Mucosa of stomach (tissue), 1 donor: Measurements from ENCODE around the gene CREBBP.

ENCODE experiments used
- H3K27me3 ChIP-seq: one replicate; pipeline ENCODE4 v1.7.0; 2013; ENCODE audit warnings: mild to moderate bottlenecking, low read length; ENCODE audit not compliant: control insufficient read depth, insufficient read depth
- H3K36me3 ChIP-seq: one replicate; pipeline ENCODE4 v1.7.0; 2013; ENCODE audit warnings: low read length; ENCODE audit not compliant: control insufficient read depth, insufficient read depth
- H3K4me1 ChIP-seq: one replicate; pipeline ENCODE4 v1.7.0; 2013; ENCODE audit warnings: mild to moderate bottlenecking, low read length; ENCODE audit not compliant: control insufficient read depth, insufficient read depth
- H3K4me3 ChIP-seq: one replicate; pipeline ENCODE4 v1.7.0; 2013; ENCODE audit warnings: low read length
- H3K9ac ChIP-seq: one replicate; pipeline ENCODE4 v1.7.0; 2013; ENCODE audit warnings: mild to moderate bottlenecking, low read length, moderate library complexity
- H3K9me3 ChIP-seq: one replicate; pipeline ENCODE4 v1.7.0; 2013; ENCODE audit warnings: mild to moderate bottlenecking, low read length, moderate library complexity; ENCODE audit not compliant: control insufficient read depth
- donor health status: Pancreatic carcinoma.

Gene CREBBP

DNA sequence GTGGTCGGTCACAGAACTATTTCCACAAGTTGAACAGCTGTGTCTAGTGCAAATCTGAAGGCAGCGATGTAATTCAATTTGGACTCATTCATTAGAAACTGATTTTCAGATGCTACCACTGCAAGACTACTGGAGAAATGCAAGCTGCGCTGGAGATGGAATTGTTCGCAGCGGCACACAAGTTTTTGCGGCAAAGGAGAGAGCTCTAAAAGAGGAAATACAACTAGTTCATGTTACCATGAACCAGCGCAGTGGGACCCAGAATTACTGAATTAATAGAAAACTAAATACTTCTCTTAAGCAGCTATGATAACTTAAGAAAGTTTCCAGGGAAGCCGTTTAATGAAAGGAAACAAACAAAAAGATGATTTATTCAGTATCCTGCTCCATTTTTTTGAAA, 1.9 kb downstream of the CREBBP start:
- Histone ChIP-seq H3K4me1 (peaks cover 22% of the 10 kb centered on the region), H3K9ac (peak overlapping the region; percentile 70), H3K4me3 (peak overlapping the region; percentile 66), H3K36me3 (no peaks in the 10 kb centered on the region), H3K27me3 (no peaks in the 10 kb centered on the region), H3K9me3 (no peaks in the 10 kb centered on the region)

DNA sequence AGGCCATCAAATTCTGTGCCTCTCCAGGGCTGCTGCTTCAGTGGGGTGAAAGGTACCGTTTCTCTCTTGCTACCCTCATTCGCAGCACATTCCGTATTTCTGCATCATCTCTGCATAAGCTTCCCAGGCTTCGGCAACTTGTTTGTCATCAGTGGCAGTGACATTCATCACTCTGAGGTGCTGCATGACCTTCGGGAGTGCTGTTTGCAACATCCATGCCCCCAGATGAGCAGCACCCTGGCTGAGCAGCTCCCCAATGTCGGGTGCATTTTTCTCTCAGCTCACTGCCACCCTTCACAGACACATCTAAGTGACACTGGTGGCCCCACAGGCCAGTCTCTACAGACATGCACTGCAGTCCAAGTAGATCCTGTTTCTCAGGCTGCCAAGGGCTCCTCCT, 3.8 kb downstream of the CREBBP start:
- Histone ChIP-seq H3K9me3 (no peaks in the 10 kb centered on the region), H3K4me3 (no peak overlapping the region), H3K27me3 (no peaks in the 10 kb centered on the region), H3K4me1 (peaks cover 40% of the 10 kb centered on the region), H3K9ac (no peak overlapping the region), H3K36me3 (no peaks in the 10 kb centered on the region)

DNA sequence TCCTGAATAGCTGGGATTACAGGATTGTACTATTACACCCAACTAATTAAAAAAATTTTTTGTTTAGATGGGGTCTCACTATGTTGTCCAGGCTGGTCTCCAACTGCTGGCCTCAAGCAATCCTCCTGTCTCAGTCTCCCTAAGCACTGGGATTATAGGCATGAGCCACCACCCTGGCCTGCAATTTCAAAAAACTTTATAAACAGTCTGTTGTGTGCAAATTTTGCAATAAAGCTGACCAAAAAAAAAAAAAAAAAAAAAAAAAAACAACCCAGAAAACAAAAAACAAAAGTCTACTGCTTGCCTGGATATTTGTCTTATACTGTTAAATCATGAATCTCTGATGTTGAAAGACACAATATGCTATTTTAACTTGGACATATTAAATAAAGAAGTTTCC, 4.4 kb downstream of the CREBBP start:
- Histone ChIP-seq H3K9ac (no peak overlapping the region), H3K9me3 (no peaks in the 10 kb centered on the region), H3K4me1 (peaks cover 45% of the 10 kb centered on the region), H3K4me3 (no peak overlapping the region), H3K27me3 (no peaks in the 10 kb centered on the region), H3K36me3 (no peaks in the 10 kb centered on the region)

DNA sequence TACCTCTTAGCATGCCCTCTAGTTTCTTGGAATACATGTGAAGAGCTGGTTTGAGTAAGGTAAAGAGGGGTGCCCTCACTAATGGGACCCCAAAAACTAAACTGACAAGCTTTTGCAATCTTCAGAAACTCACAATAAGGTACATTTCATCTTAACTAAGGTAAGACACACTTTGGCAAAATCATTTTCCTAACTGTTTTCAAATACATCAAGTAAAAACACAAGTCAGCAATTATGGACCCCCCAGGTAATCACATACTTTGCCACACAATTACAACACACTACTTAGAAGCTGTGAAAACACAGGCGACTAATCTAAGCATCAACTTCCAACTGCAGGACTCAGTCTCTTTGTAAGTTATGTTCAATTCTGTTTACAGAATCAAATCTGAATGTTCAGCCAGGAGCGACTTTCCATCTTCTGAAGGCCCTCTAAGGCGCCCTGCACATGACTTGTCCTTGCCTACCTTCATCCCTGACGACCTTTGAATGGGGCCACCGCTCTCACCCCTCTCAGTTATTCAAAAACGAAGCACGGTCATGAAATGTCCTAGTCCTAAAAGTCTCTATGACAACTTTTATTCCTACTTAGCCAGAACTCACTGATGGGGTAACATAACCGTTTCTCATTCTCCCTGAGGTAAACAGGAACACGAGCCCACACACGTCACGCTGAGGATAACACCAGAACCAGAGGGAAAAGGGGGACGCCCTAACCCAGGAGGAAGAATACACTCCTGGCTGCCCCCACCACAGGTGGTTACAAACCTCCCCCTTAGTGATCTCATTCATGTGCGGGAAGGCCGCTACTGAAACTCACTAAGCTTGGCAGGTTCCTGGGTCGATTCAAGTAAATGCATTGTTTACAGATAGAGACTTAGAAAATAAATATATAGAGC, 5.5 kb downstream of the CREBBP start:
- Histone ChIP-seq H3K4me1 (peaks cover 53% of the 10 kb centered on the region), H3K4me3 (no peak overlapping the region), H3K9ac (no peak overlapping the region), H3K27me3 (no peaks in the 10 kb centered on the region), H3K9me3 (no peaks in the 10 kb centered on the region), H3K36me3 (no peaks in the 10 kb centered on the region)

DNA sequence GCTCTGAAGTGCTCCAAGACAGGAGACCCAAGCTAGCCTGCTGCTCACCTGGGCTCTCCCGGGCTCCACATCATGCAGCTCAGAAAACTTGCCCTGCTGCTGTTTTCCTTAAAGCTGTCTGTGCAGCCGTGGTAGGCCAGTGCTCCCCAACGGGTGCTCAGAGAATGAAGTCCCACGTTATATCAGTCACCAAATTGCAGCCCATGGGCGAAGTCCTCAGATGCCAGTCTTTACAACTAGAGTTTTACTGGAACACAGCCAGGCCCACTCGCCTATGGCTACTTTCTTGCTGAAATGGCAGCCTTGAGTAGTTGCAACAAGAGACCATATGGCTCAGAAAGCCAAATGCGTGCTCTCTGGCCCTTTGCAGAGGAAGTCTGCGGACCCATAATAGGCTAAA, 6.3 kb downstream of the CREBBP start:
- no peaks in the 10 kb centered on the region for H3K36me3 ChIP-seq
- H3K4me3 ChIP-seq, result no peak overlapping the region
- peaks cover 53% of the 10 kb centered on the region for H3K4me1 ChIP-seq
- H3K9me3 ChIP-seq, result no peaks in the 10 kb centered on the region
- no peaks in the 10 kb centered on the region for H3K27me3 ChIP-seq
- no peak overlapping the region for H3K9ac ChIP-seq

DNA sequence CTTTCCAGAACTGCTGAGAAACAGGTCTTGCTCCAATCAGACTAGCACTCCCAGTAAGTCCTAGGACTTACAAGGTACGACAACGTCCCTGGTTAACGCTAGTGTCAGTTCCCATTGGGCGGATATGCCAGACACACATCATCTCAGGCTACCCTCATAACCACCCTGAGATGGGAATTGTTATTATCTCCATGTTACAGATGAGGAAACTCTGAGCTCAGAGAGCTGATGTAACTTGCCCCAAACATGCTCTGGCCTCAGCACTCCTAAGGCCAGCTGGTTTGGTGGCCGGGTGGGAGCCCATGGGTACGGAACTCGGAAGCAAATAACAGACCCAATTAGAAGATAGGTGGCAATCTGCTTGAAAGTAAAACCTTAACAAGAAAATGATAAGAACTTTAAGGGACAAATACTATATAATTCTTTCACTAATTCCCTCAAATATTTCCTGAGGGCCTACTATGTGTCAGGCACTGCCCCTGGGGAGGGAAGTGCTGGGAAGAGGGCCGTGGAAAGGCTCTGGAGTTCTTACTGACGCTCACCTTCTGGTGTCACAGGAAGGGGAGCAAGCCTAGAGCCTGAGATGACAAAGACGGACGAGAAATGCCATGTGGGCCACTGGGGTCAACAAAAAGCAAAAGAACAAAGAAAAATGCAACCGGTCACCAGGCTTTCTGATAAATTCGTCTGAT, 6.9 kb downstream of the CREBBP start:
- Histone ChIP-seq H3K27me3 (no peaks in the 10 kb centered on the region), H3K4me3 (no peak overlapping the region), H3K36me3 (no peaks in the 10 kb centered on the region), H3K9ac (no peak overlapping the region), H3K9me3 (no peaks in the 10 kb centered on the region), H3K4me1 (peaks cover 53% of the 10 kb centered on the region)

DNA sequence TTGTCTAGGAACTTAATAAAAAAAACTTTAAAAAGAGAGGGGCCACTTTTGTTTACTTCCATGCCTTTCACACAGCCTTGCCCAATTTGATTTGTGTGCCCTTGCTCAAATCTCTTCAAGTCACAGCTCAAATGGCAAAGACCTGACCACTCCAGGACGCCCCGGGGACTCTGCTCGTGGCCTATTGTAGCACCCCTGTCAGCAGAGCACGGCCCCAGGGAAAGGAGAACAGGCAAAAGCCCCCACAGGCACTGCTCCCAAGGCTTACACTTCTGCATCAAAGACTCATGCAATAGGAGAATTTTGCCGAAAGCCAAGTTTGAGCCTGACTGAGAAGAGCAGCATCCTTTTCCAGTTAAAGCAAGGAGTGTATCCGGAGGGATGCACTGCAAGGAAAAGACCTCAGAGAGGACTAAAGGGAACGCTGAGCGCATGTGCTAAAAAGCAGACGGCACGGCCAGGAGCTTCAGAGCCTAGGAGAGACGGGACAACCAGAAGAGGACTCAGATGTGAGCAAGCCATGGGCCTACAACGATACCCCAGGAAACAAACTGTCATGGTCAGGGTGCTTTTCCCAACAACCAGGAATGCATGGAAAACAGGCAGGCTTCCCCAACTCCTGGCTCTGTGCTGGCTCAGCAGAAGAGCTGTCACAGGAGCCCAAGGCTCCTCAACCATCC, 8.2 kb downstream of the CREBBP start:
- Histone ChIP-seq H3K9ac (no peak overlapping the region), H3K4me3 (no peak overlapping the region), H3K9me3 (no peaks in the 10 kb centered on the region), H3K27me3 (no peaks in the 10 kb centered on the region), H3K4me1 (peaks cover 53% of the 10 kb centered on the region), H3K36me3 (no peaks in the 10 kb centered on the region)

DNA sequence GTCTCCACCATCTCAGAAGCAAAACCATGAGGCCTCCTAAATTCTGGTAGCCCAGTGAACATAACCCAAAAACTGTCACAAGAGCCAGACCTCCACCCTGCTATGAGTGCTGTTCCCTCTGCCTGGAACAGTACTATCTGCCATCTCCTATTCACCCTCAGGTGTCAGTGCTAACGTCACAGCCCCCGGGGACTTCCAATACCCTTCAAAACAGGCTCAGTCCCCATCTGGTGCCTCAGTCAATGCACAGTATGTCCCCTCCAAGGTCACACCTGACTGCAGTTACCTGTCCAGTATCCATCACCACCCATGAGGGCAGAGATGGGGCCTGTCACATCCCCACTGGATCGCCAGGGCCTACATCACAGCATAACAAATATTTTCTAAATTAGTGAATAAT, 11.5 kb downstream of the CREBBP start:
- Histone ChIP-seq H3K9me3 (no peaks in the 10 kb centered on the region), H3K9ac (no peak overlapping the region), H3K27me3 (no peaks in the 10 kb centered on the region), H3K4me1 (peaks cover 32% of the 10 kb centered on the region), H3K36me3 (no peaks in the 10 kb centered on the region), H3K4me3 (no peak overlapping the region)

DNA sequence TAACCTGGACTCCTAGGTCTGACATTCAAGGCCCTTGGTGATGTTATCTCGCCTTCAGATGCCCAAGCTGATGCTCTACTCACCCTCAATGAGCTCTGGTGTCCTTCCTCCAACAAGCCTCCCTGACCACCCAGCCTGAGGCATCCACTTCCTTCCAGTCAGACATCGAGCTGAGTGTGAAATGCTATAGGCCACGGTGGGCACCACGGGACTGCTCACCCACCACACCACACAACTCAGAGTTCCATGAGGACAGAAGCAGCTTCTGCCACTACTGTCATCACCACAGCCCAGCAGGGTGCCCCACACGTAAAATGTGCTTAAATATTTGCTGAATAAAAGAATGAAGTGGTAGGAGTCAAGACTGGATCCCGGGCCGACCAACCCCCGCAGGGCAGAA, 12.0 kb downstream of the CREBBP start:
- no peaks in the 10 kb centered on the region for H3K9me3 ChIP-seq
- no peaks in the 10 kb centered on the region for H3K36me3 ChIP-seq
- no peak overlapping the region for H3K9ac ChIP-seq
- no peaks in the 10 kb centered on the region for H3K27me3 ChIP-seq
- peaks cover 35% of the 10 kb centered on the region for H3K4me1 ChIP-seq
- H3K4me3 ChIP-seq, result no peak overlapping the region

DNA sequence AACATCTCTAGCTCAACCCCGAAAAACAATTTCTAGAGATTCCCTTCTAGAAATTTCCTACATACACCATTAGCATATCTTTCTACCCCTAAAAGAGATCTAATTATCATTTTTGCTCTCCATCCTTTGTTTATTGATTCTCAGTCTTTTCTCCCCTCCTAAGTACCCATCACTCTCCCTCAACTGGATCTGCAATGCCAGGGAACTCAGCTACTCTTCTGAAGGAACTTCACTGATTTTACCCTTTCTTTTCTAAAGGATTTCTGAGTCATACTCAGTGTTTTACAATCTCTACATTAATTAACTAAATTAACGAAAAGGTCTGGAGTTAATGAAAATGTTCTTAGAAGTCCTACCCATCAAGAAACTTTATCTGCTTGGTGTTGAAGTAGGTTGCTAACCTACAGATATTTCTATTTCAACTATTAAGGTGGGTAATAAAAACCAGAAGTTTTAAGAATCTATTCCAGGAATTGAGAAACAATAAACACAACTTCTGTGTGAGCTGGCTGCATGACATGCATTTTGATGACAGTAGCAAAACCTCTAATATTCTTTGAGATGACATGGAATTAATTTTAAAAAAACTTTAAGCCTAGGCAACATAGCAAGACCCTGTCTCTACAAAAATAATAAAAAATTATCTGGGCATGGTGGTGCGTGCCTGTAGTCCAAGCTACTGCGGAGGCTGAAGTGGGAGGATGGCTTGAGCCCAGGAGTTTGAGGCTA, 13.6 kb downstream of the CREBBP start:
- H3K4me3 ChIP-seq, result no peak overlapping the region
- no peaks in the 10 kb centered on the region for H3K27me3 ChIP-seq

DNA sequence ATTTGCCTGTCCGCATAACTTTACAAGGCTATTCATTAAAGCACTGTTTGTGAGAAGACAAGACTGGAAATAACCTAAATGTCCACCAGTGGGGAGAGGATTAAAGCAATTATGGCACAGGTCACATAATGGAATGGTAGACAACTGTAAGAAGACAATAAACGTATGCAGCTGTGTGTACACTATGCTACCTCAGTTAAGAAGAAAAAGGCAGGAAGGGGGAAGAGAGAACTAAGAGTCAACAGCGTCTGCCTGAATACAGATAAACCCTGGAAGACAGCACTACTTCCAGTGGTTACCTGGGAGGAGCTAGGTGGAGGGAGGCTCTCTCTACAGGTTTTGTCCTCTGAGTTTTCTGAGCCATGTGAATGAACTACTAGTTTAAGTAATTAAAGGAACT, 15.3 kb downstream of the CREBBP start:
- no peak overlapping the region for H3K9ac ChIP-seq
- H3K4me3 ChIP-seq, result no peak overlapping the region
- H3K9me3 ChIP-seq, result no peaks in the 10 kb centered on the region
- H3K4me1 ChIP-seq, result peaks cover 13% of the 10 kb centered on the region
- no peaks in the 10 kb centered on the region for H3K36me3 ChIP-seq
- no peaks in the 10 kb centered on the region for H3K27me3 ChIP-seq

More for the DNA sequence above, 13.6 kb downstream of the CREBBP start:
- Histone ChIP-seq H3K9me3 (no peaks in the 10 kb centered on the region), H3K9ac (no peak overlapping the region), H3K4me1 (peaks cover 27% of the 10 kb centered on the region), H3K36me3 (no peaks in the 10 kb centered on the region)
